NCI-H1105 treated with DMSO at 0.1 percent for 48 hours (cell line): ENCODE data around the gene CSNK1G3.
A peak's percentile ranks its signal among the peaks of the same experiment; 100 is the strongest.

Experiments used
- DNase-seq: peaks from one replicate; lab custom pipeline; 2025; lab: John Stamatoyannopoulos, UW

Gene CSNK1G3

DNA sequence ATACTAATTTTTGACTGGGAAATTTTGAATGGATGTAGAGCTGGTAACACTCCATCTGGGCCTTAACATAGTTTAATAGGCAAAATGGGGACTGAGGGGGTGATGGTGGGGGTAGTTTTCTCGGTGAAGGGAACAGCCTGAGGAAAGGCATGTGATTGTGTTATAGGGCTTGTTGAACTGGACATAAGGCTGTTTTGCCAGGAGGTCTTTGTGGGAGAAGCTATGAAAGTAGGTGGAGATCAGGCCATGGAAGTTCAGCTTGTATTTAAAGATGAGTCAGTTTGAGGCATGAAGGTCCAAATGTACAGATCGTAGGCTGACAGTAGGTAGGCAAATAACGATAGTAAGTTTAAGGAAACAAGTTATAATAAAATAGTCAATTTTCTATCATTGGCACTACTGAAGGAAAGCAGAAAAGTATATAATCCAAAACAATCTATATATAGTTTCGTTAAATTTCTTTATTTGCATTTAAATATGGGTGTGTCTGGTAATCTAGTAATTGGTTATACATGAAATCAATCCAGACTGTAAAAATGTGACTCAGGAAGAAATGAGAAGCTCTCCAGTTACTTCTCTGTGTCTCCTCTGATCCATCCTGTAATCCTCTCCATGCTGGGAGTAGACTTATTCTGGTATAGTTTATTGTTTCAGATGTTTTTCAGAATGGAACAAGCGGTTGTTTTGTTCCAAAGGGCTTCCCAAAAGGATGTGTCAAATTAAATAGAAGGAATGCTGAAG lies 2.8 kb downstream of the CSNK1G3 start:
- no peak for DNase-seq

DNA sequence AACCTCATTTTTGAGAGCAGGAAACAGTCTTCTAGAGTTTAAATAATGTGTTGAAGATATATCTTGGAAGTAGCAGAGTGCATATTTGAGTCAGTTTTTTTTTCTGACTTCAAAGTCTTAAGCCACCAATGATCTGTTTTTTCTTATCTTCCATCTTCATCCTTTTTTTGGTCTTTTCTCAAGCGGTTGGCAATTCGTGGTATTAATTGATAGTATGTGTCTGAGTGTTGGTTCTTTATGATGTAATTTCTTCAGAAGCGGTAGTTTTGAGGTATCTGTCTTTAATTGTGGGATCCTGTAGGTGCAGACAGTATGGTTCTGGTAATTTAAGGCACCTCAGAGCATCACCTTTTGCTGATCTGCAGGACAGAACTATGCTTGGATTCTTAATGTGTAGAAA lies 3.9 kb downstream of the CSNK1G3 start:
- no peak for DNase-seq

DNA sequence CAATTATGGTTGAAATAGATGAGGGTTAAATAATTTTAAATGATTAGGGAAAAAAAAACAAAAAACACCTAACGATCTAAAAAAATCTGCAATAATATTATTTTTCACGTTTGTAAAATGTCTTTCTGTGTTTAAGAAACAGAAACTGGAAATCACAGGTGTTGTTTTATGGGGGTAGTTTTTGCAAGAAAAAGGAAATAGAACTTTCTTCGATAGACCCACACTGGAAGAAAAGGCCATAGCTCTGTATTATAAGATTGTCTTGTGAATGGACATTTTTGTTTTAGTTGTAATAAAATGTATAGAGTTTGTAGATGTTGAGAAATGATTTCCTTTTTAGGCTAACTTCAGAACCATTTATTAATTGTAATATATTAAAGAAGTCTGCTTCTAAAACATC lies 5.5 kb downstream of the CSNK1G3 start:
- no peak for DNase-seq

DNA sequence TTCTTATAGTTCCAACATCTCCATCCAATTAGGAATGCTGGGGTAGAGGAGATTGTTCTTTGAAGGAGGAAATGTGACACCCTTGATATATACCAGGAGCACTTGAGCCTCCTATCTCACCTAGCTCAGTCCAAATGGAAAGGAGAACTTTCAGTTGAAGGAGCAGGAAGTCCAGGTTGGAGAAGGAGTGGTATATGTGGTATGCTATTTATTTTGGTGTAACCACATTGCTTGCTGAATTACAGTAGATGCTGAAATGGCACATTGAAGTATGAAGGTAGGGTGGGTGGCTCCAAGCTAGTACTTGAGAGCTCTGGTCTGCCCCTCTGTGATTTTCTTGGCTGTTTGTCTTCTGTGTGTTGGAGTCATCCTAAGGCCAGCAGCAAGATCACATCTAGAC lies 6.1 kb downstream of the CSNK1G3 start:
- no peak for DNase-seq

DNA sequence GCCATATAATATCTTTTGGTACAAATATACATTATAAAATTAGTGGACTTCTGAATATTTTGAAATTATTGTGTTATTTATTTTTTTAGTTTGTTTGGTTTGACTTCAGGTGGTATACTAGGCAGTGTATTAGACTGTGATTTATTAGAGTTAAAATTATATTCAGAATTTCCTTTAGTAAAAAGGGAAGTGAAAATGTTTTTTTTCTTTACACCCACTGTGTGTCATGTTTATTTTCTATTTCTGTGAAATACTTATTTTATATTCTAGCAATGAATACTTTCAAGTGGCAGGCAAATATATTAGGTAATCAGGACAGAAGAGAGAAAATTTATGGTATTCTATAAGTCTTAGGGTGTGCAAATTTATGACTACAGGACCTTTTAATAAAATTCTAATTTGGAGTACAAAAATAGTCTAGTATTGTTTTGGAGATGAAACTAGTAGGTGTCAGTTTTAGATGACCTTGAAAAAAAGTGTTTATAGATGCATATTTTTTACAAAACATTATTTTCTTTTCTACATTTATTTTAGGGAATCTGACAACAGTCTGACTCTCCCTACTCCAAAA lies 8.8 kb downstream of the CSNK1G3 start:
- DNase-seq = no peak

DNA sequence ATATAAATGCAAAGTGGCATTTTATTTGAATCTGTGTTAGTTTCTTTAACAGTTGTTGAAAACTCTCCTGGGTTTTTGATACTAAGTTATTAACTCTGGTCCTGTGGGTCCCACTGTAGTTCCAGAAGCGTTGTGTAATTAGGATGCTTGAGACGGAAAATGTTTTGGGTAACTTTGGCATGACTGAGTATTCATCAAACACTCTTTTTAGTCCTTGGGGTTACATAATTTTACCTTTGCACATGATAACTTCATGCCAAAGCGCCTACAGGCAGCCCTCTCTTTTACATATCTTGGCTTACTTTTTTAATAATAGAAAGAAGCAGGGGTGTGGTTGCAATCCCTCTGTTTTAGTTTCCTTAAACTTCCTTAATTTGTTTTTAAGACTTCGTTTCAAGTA lies 12.2 kb downstream of the CSNK1G3 start:
- no peak for DNase-seq

DNA sequence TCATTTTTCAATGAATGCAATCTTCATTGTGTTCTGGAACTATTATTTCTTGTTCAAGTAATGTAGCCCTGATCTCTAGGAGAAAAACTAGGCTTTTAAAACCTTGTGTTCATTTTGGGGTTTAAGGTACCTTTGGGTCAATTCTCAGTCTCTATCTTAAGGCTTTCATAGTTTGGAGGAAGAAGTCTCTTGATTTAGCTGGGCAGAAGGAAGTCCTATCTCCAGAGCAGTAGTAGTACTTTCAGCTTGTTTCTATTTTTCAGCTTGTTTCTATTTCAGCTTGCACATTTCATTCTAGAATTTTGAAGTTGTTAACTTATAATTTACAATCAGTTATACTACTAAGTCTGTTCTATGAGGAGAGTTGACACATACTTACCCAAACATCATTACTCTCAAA lies 15.2 kb downstream of the CSNK1G3 start:
- DNase-seq = no peak

DNA sequence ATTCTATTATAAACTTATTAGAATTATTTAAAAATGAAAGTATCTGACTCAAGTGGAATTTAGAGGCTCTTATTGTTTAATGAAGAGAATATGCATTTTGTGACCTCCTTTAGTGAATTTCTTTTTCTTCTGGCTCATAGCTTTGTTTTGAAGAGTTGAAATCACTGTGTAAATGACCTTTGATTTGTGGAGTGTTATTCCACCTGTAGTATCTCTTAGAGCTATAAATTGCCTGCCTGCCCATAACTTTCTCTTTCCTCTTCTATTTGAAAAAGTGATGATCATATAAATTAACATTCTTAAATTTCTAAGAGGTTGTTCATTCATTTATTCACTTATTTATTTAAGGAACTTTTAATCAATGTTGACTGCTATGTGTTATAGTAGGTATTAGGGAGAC lies 16.1 kb downstream of the CSNK1G3 start:
- no peak for DNase-seq

DNA sequence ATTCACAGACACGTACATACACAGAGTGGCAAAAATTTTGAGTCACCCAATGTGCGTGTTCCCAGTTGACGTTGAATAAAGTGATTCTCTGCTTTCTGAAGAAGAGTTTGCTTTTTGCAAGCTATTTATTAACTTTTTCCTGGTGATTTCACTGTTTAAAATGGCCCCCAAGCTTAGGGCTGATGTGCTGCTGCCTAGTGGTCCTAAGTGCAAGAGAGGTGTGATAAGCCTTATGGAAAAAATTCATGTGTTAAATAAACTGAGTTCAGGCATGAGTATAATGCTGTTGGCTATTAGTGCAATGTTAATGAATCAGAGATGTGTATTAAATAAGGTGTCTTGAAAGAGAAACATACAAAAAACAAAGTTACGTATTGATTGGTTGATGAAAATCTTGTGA lies 16.9 kb downstream of the CSNK1G3 start:
- no peak for DNase-seq

DNA sequence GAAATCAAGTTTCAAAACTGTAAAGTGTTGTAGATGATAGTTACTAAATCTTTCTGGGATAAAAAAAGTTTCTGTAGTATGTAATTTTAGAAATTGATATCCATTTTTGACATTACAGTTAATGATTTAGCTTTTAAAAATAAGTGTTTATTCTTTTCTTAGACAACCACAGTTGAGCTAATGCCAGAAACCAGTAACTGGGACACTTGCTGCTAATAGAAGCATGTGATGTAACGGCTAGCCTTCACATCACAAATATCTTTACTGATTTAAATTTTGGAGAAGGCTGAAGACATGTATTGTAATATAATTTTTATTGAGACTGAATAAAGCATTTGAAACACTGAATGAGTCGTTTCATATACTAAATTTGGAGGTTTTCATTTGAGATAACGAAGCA lies 18.8 kb downstream of the CSNK1G3 start:
- DNase-seq = no peak

DNA sequence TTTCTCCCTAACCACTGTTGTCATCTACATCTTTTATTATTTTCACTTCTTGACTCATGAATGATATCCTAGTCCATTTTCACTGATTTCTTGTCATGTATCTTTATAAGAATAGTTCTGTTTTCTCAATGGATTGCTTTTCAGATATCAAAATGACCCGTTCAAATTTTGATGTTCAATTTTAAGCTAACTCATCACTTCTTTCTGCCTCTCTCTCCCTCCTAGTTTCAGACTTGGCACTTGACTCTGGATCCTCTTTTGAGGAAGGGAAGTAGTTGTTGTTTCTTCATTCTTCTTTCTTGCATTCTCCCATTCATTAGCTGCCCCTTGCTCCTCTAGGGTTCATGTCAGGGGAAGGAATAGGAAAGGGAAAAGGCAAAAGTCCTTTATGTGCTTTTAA lies 23.7 kb downstream of the CSNK1G3 start:
- no peak for DNase-seq

DNA sequence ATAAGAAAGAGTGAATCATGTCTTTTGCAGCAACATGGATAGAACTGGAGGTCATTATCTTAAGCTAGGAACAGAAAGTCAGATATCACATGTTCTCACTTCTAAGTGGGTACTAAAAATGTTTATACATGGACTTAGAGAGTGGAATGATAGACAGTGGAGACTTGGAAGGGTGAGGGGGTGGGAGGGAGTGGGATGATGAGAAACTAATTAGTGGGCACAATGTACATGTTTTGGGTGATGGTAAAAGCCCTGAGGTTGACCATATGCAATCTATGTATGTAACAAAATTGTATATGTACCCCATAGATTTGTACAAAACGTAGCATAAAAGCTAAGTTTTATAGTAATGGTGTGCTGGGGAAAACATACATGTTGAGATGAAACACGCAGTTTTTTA lies 25.3 kb downstream of the CSNK1G3 start:
- DNase-seq = no peak

DNA sequence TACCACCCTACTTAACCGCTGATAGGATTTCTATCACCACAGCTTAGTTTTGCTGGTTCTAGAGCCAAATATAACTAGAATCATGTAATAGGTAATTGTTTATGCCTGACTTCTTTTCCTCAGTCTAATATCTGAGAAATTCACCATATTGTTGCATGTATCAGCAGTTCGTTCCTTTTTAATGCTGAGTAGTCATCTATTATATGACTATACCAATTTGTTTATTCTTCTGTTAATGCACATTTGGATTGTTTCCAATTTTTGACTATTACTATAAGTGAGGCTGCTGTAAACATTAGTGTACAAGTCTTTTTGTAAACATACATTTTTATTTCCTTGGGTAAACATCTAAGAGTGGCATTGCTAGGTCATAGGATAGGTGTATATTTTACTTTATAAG lies 25.9 kb downstream of the CSNK1G3 start:
- DNase-seq = peak; percentile 45

DNA sequence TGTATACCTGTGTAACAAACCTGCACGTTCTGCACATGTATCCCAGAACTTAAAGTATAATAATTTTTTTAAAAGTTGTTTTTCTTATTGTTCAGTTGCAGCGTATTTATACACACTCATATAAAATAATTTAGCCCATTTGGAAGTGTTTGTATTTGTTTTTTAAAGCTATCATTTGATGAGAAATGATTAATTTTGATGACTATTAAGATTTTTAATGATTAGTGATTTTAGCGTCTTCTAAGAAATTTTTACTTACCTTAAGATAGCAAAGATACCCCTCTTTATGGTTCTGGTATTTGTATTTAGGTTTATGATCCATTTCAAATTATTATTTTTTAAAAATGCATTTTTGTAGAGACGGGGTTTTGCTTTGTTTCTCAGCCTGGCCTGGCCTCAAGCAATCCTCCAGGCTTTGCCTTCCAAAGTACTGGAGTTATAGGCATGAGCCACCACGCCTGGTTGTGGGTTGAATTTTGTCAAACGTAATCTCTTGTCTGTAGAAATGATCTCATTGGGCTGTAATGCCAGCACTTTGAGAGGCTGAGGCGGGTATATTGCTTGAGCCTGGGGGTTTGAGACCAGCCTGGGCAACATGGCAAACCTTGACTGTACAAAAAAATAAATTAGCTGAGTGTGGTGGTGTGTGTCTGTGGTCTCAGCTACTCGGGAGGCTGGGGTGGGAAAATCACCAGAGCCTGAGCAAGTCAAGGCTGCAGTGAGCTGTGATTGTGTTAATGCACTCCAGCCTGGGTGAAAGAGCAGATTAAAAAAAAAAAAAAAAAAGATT lies 26.9 kb downstream of the CSNK1G3 start:
- no peak for DNase-seq

DNA sequence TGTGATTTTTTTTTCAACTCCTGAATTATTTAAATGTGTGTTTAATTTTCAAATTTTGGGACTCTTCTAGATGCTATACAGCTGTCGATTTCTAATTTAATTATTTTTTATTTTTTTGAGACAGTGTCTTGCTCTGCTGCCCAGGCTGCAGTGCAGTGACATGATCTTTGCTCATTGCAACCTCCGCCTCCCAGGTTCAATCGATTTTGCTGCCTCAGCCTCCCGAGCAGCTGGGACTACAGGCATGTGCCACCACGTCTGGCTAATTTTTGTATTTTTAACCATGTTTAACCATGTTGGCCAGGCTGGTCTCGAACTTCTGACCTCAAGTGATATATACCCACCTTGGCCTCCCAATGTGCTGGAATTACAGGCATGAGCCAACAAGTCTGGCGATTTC lies 28.6 kb downstream of the CSNK1G3 start:
- DNase-seq = no peak

DNA sequence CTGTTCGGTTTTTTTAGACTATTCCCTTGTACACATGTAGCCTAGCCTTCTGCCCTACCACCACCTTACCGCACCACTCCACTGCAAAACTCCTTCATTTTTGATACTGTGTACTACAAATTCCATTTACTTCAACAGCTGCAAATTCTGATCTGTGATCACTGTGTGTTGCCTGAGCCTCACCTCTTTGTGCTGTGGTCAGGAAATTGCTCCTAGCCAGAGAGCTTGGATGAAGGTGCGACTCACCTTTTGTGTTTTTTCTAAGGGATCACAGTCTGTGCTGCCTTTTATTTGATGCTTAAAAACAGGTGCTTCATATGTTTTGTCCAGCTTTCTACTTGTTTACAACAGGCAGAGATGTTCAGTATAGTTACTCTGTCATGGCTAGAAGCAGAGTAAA lies 31.5 kb downstream of the CSNK1G3 start:
- DNase-seq = no peak

DNA sequence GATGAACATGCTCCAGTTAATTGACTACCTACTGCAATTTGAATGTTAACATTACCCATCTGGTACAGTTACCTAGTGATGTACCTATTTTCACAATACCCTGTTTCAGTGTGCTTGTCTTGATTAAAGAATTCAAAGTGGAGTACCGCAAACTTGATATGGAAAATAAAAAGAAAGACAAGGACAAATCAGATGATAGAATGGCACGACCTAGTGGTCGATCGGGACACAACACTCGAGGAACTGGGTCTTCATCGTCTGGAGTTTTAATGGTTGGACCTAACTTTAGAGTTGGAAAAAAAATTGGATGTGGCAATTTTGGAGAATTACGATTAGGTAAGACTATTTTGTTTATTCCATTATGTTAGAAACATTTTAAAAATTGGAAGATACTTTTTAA lies 33.5 kb downstream of the CSNK1G3 start:
- no peak for DNase-seq

DNA sequence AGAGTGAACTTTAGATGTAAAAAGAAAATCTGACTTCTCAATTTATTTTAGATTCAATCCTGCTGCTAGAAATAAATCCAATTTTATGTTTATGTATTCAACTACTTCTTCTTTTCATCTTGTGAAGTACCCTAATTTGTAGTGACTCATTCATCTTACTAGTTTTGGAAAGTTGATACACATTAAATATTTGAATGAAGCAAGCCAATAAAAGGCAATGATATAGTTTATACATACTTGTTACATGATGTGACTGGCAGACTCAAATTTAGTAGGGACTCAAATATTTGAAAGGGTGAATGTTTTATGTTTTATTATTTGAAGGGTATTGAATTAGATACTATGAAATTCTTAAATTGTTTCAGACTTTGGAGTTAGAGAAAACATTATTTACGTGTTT lies 34.7 kb downstream of the CSNK1G3 start:
- DNase-seq = no peak

DNA sequence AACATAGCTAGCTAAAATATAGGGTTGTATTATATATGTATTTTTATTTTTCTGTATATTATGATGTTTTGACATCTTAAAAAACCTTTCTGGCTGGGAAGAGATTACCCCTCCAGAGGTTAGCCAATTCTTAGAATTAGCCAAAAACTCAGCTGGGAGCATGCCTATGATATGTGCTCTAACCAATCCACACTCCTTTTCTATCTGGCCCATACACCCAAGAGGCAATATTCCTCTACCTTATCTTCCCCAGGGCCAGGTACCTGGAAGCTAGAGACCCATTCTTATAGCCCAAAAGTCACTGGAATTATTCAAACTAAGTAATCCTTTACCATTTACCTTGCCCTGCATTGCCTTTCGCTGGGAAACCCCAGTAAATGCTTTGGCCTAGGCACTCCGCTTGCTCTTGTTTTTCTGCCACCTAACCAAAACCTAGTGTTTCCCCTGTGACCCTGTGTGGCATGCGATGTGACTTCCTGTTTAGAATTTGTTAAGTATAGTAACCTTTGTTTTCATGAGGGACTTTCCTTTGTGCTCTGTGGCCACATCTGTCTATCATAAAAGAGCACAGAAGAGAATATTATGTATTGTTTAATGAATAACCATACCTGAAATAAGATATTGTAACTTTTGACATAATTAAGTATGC lies 37.4 kb downstream of the CSNK1G3 start:
- DNase-seq = no peak

DNA sequence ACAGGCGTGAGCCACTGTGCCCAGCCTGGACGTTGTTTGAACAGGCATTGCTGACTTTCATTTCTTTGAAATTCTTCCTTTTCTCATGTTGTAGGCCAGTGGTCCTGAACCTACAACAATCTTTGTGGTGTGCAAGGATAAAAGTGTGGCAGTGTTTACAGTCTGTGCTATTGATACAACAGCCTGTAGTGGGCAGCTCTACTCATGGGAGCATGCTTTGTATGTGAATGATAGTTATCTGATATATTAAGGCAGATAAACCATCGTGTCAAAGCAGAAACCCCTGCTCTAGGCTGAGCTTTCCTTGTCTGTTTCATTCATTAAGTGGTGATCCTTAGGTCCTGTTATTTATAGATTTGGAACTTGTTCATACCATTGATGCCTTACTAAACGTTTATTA lies 42.6 kb downstream of the CSNK1G3 start:
- DNase-seq = no peak

DNA sequence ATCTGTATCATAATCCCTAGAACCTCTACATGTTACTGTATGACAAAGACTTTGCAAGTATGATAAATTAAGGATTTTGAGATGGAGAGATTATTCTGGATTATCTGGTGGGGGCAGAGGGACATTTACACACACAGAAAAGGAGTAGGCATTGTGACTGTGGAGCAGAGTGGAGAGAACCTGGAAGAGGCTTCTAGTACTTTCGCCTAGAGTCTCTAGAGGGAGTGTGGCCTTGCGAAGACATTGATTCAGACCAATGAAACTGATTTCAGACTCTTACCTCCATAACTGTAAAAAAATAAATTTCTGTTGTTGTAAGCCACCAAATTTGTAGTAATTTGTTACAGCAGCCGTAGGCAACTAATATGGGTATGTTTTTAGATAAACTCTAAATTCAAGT lies 45.9 kb downstream of the CSNK1G3 start:
- no peak for DNase-seq

DNA sequence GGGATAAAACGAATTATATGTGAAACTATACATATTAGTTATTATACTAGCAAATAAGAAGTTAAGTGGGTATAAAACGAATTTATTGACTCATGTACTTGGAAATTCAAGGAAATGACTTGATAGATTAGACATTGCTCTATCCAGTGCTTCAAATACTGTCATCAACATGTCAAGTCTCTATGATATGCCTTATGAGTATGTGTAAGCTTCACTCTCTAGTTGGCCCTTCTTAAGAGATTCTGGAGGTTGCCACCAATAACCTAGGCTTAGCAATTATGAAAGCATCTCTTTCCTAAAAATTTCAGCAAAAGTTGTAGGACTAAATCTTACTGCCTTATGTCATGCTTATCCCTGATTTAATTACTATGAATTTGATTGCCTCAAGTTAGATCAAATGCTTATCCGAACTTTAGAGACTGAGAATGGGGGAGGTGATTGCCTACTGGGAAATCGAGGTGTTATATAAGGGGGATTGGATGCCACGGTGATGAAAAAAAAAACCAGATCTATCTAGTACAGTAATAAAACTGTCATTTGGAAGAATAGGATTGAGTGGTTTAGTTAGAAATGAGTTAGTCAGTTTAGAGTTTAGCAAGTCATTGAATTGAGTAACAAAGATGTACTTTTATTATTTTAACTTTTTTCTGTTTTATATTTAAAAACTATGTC lies 46.9 kb downstream of the CSNK1G3 start:
- no peak for DNase-seq

DNA sequence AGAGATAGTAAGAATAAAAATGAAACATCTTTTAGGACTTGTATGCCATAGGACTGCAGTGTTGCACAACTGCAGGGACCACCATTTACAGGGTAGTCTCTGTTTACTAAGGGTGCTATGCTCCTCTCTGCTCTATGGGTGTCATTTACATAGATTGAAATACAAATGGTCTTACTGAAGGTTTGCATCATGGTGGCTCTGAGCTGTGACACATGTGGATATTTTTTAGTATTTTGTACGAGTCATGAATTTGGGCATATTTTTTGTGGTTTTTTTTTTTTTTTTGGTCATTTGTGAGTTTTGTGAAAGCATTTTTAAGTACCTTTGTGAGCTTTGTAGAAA lies 47.4 kb downstream of the CSNK1G3 start:
- no peak for DNase-seq
